NCI-H1930 (cell line): Measurements from ENCODE around the gene HOXA6.

Source experiments
- DNase-seq, 2 experiments: peaks; one replicate each; lab custom pipeline; 2025; lab: John Stamatoyannopoulos, UW

HOXA6 gene

GRCh38 chr7:27172823-27173510 is 25.4 kb upstream of the HOXA6 start:
- no peak for DNase-seq

GRCh38 chr7:27172315-27172774 is 24.8 kb upstream of the HOXA6 start:
- DNase-seq, result no peak

- DNase-seq, result peak in 1 of 2 experiments; percentile 30
Measured at GRCh38 chr7:27171637-27172314, 24.2 kb upstream of the HOXA6 start.

GRCh38 chr7:27171325-27171636 is 23.7 kb upstream of the HOXA6 start:
- no peak for DNase-seq

- DNase-seq, result no peak
Measured at GRCh38 chr7:27170426-27171324, 23.1 kb upstream of the HOXA6 start.

GRCh38 chr7:27169658-27170425 is 22.3 kb upstream of the HOXA6 start:
- peak; percentile 53 to 69 for DNase-seq

- peak; percentile 46 to 73 for DNase-seq
Measured at GRCh38 chr7:27168265-27168947, 20.8 kb upstream of the HOXA6 start.

- no peak for DNase-seq
Measured at GRCh38 chr7:27167916-27168264, 20.3 kb upstream of the HOXA6 start.

- no peak for DNase-seq
Measured at GRCh38 chr7:27166531-27167505, 19.2 kb upstream of the HOXA6 start.

- DNase-seq, result peak in 1 of 2 experiments; percentile 59
Measured at GRCh38 chr7:27165996-27166530, 18.5 kb upstream of the HOXA6 start.

GRCh38 chr7:27165089-27165995 is 17.8 kb upstream of the HOXA6 start, which contains the start of gene HOXA9:
Gene HOXA9, minus strand, starts transcription at chr7:27165537. Its CDS starts 80 bp downstream, at chr7:27165457.
- DNase-seq, result peak; percentile 73 to 75

- DNase-seq, result no peak
Measured at GRCh38 chr7:27164367-27165088, 17.0 kb upstream of the HOXA6 start.

- no peak for DNase-seq
Measured at GRCh38 chr7:27164045-27164366, 16.4 kb upstream of the HOXA6 start.

GRCh38 chr7:27163288-27164044 is 15.9 kb upstream of the HOXA6 start:
- no peak for DNase-seq

- DNase-seq, result no peak
Measured at GRCh38 chr7:27162561-27163287, 15.2 kb upstream of the HOXA6 start.

GRCh38 chr7:27161721-27162560 is 14.4 kb upstream of the HOXA6 start:
- DNase-seq, result no peak
